HEK293 (cell line): ENCODE measurements around the gene LMBR1.

Source experiments
- CTCF ChIP-seq: fragments of 450-650 bp; formaldehyde crosslinking; IDR thresholded peaks from 2 replicates; pipeline ENCODE4 v1.5.1; 2016; ENCODE audit warnings: missing biosample characterization, missing genetic modification characterization
- MYNN ChIP-seq: fragments of 450-650 bp; formaldehyde crosslinking; IDR thresholded peaks from 2 replicates; pipeline ENCODE4 v1.5.1; 2016; ENCODE audit warnings: missing biosample characterization, missing genetic modification characterization, borderline replicate concordance
- SP3 ChIP-seq: fragments of 450-650 bp; formaldehyde crosslinking; IDR thresholded peaks from 2 replicates; pipeline ENCODE4 v1.5.1; 2016; ENCODE audit warnings: missing biosample characterization, missing genetic modification characterization
- ZBTB20 ChIP-seq: fragments of 450-650 bp; formaldehyde crosslinking; IDR thresholded peaks from 2 replicates; pipeline ENCODE4 v1.5.1; 2016; ENCODE audit warnings: missing biosample characterization, missing genetic modification characterization
- ZBTB7A ChIP-seq: fragments of 450-650 bp; formaldehyde crosslinking; IDR thresholded peaks from 2 replicates; pipeline ENCODE4 v1.5.1; 2016; ENCODE audit warnings: low read depth, missing biosample characterization, missing genetic modification characterization
- ZBTB8A ChIP-seq: fragments of 450-650 bp; formaldehyde crosslinking; IDR thresholded peaks from 2 replicates; pipeline ENCODE4 v1.5.1; 2016; ENCODE audit warnings: missing biosample characterization, missing genetic modification characterization
- ZNF23 ChIP-seq: fragments of 450-650 bp; formaldehyde crosslinking; IDR thresholded peaks from 2 replicates; pipeline ENCODE4 v1.5.1; 2016; ENCODE audit warnings: missing biosample characterization, missing genetic modification characterization, borderline replicate concordance
- ZNF311 ChIP-seq: fragments of 450-650 bp; formaldehyde crosslinking; IDR thresholded peaks from 2 replicates; pipeline ENCODE4 v1.5.1; 2017; ENCODE audit warnings: missing biosample characterization, missing genetic modification characterization, borderline replicate concordance
- ZNF639 ChIP-seq: fragments of 450-650 bp; formaldehyde crosslinking; IDR thresholded peaks from 2 replicates; pipeline ENCODE4 v1.5.1; 2016; ENCODE audit warnings: missing biosample characterization, missing genetic modification characterization
- TF ChIP-seq, protein P1 (sequence below): fragments of 450-650 bp; formaldehyde crosslinking; IDR thresholded peaks from 2 replicates; pipeline ENCODE4 v1.5.1; 2016; ENCODE audit warnings: missing biosample characterization, missing genetic modification characterization
- TF ChIP-seq, protein P2 (sequence below): fragments of 450-650 bp; formaldehyde crosslinking; IDR thresholded peaks from 2 replicates; pipeline ENCODE4 v1.5.1; 2017; ENCODE audit warnings: missing biosample characterization, missing genetic modification characterization

DNA sequence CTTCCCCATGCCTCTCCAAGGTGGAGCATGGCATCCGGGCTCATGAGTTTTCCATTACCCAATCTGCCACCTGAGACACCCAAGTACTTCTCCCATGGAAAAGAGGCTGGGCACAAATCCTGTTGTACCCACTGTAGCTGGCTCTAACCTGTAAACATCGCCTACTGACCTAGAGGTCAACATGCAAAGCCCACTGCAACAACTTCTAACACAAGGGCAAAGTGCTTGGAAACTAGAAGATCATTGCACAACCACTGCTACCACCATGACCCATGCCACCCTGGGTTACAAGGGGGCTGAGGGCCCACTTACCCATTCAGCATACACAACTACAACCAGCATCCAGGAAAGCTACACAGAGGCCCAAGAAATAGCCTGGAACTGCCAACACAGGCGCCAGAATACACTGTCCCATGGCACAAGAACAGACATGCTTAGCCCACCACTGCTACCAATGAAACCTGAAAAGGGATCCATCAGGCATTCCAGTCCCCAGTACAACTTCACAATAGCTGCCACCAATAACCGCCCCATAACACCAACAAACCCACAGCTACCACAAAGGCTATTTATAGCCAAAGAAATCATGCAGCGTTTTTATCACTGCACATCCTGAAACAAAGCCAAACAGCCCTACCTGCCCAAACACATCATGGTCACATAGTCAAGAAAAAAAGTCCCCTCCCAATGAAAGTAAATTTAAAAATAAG is 189.1 kb downstream of the LMBR1 start:
- TF ChIP-seq CTCF (tag by site-specific recombination) (no peak), MYNN (tag by site-specific recombination) (no peak), ZBTB7A (no peak), ZBTB8A (no peak), ZNF311 (no peak), ZNF23 (tag by site-specific recombination) (no peak), ZBTB20 (tag by site-specific recombination) (no peak), SP3 (tag by site-specific recombination) (no peak), ZNF639 (tag by site-specific recombination) (no peak)
- TF ChIP-seq, protein P1, sequence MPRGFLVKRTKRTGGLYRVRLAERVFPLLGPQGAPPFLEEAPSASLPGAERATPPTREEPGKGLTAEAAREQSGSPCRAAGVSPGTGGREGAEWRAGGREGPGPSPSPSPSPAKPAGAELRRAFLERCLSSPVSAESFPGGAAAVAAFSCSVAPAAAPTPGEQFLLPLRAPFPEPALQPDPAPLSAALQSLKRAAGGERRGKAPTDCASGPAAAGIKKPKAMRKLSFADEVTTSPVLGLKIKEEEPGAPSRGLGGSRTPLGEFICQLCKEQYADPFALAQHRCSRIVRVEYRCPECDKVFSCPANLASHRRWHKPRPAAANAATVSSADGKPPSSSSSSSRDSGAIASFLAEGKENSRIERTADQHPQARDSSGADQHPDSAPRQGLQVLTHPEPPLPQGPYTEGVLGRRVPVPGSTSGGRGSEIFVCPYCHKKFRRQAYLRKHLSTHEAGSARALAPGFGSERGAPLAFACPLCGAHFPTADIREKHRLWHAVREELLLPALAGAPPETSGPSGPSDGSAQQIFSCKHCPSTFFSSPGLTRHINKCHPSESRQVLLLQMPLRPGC (tag by site-specific recombination): no peak
- TF ChIP-seq, protein P2, sequence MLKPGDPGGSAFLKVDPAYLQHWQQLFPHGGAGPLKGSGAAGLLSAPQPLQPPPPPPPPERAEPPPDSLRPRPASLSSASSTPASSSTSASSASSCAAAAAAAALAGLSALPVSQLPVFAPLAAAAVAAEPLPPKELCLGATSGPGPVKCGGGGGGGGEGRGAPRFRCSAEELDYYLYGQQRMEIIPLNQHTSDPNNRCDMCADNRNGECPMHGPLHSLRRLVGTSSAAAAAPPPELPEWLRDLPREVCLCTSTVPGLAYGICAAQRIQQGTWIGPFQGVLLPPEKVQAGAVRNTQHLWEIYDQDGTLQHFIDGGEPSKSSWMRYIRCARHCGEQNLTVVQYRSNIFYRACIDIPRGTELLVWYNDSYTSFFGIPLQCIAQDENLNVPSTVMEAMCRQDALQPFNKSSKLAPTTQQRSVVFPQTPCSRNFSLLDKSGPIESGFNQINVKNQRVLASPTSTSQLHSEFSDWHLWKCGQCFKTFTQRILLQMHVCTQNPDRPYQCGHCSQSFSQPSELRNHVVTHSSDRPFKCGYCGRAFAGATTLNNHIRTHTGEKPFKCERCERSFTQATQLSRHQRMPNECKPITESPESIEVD (tag by site-specific recombination): no peak
